Measurements from ENCODE around the gene PALD1.
A peak's percentile ranks its signal among the peaks of the same experiment; 100 is the strongest.

Gene PALD1

DNA sequence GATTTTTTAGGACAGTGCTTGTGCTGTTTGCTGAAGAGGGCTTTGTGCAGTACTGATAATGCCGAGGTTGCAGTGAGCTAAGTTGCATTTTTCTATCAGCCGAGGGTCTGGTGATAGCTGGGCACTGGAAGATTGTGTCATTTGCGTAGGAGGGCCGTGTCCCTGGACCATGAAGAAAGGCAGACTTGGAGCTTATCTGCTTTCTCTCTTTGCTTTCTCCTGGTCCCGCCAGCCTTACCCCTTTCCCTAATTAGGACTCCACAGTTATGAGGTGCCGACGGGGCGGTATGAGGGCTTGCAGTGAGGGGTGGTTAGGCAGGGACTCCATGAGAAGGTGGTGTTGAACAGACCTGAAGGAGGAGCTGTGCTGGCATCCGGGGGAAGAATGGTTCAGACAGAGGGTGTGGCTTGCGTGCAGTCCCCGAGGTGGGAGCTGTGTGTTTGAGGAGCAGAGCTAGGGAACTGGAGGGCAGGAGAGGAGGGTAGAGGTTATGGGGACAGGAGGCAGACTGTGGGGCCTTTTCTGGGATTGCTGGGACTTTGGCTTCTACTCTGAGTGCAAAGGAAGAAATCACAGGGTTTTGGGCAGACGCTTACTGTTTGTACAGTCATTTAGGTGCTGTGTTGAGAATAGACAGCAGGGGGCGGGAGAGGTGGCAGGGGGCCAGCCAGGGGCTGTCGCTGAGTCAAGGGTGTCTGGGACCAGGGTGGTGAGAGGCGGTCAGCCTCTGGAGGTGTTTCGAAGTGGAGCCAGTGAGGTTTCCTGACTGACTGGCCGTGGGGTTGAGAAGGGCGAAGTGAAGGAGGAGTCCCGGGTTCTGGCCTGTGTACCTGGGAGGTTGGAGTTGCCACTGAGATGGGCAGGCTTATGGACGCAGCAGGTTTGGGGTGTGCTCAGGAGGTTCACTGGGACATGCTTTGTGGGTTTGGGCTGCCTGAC is 80.6 kb downstream of the PALD1 start:
- DNase-seq, result peak; percentile 58

DNA sequence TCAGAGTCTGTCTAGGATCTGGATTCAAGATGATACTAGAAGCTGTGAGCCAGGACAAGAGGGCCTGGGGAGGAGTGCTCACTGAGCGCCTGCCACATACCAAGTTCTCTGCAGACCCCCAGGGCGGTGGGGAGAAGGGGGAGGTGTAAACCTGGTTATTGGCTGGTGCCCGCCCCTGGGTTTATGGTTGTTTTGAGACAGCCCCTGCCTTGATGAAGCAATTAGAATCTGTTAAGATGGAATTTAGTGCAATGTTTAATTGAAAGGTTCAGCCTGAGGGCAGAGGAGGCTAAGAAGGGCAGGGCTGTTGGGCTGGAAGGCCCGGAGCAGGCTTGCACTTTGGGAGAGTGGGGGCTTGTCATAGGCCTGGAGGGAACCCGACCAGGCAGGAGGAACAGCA is 81.3 kb downstream of the PALD1 start:
- DNase-seq, result no peak

DNA sequence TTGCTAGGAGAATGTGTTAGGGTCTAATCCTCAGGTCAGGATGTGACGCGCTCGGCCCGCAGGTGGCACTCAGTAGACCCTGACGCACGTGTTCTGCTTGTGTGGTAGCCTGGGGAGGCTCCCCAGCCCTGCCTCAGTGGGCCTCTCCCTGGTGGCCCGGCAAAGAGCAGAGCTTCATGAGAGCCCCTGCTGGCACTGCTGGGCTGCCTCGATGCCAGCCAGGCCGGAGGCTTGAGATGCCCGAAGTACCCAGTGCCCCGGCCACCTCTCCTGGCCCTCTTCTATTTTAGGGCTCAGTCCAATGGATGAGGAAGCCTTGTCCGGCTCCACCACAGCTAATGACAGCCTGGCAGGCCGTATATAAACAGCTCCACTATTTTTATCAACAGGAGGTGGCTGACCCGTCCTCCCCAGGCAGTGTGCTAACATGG is 82.0 kb downstream of the PALD1 start:
- DNase-seq, result no peak

- no peak for DNase-seq
Observed at GRCh38 chr10:70561070-70561469, 82.5 kb downstream of the PALD1 start.

DNA sequence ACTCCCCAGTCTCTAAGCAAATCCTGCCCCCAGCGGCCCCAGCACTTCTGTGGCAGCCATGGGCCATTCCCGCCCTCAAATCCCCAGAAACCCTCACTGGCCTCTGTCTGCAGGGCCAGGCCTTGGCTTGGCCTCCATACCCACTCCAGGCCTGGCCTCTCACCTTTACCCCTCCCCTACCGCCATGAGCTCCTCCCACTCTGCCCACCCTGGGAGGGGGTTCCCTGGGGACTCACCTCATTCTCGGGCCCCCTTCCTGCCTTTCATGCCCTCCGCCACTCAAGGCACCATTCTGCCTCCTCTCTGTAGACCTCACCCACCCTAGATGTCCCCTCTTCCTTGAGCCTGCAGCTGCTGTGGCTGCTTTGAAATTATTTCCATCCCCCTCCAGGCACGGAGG is 83.0 kb downstream of the PALD1 start:
- DNase-seq, result no peak

GRCh38 chr10:70562036-70562755 is 83.6 kb downstream of the PALD1 start:
- no peak for DNase-seq

- no peak for DNase-seq
Observed at GRCh38 chr10:70563230-70563629, 84.7 kb downstream of the PALD1 start.

DNA sequence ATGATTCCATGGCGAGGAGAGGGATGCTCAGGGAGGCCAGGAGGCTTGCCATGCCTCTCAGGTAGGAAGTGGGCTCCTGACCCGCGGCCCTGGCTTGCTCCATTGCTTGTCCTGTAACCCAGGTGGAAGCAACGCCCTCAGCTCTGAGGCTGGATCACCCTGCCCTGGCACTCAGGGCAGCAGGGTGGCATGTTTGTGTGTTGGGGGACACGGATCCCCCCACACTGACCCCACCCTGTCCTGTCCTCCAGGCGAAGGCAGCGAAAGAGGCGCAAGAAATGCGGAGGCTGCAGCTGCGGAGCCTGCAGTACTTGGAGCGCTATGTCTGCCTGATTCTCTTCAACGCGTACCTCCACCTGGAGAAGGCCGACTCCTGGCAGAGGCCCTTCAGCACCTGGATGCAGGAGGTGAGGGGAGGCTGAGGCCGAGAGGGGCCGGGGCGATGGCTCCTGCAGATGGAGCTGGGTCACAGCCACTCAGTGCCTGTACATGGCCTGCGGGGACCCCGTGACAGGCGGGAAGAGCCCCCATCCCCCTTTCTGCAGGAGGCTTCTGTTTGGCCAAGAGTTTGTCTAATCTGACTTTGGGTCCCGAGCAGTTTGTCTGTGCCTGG is 85.7 kb downstream of the PALD1 start:
- DNase-seq, result no peak

GRCh38 chr10:70564901-70565351 is 86.4 kb downstream of the PALD1 start:
- no peak for DNase-seq

GRCh38 chr10:70565556-70566514 is 87.3 kb downstream of the PALD1 start:
- DNase-seq, result no peak

GRCh38 chr10:70566515-70567290 is 88.1 kb downstream of the PALD1 start:
- DNase-seq, result no peak

- DNase-seq, result no peak
Observed at GRCh38 chr10:70567603-70568002, 89.0 kb downstream of the PALD1 start.

GRCh38 chr10:70568113-70568512 is 89.5 kb downstream of the PALD1 start:
- no peak for DNase-seq

DNA sequence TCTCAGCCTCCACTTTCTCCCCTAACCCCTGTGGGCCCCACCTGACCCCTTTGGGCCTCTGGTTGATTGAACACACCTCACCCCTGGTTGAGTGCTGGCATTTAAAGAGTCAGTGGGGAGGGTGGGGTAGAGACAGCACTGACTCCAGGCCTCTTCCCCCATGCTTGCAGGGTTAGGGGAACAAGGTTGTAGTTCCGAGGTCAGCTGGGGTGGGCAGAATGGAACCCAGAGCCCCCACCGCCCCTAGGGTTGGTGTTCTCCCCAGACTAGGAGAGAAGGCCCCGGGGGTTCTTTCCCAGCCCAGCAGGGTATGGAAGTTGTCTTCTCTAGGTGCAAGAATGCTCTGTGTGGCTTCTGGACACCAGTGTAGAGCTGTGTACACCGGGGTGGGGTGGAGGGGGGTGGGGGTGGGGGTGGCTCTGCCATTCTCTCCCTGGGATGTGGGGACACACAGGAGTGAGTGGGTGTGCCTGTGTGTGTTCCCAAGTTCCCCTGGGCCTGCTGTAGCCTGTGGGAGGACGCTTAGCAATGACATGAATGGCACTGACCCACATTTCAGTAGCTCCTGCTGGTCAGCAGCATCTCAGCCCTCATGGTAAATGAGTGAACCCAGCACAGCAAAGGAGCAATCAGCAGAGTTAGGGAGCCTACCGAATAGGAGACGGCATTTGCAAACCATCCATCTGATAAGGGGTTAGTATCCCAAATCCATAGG is 90.4 kb downstream of the PALD1 start:
- no peak for DNase-seq

DNA sequence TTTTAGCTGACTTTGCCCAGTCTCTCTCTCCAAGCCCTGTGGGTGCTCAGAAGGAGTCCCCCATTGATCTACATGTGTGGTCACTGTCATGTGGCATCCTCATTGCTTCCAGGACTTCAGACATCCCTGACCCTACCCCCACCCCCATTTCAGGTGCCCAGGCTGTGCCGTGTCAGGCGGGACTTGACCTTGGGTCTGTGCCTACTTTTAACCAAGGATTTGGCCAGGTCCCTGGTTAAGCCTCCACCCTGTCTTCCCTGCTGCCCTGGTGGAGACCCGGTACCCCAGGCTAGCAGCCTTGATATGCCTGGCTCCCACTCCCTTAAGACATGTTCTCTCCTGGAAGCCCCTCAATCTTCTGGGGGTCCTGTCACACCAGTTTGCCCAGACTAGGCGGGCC is 92.7 kb downstream of the PALD1 start:
- DNase-seq, result no peak

DNA sequence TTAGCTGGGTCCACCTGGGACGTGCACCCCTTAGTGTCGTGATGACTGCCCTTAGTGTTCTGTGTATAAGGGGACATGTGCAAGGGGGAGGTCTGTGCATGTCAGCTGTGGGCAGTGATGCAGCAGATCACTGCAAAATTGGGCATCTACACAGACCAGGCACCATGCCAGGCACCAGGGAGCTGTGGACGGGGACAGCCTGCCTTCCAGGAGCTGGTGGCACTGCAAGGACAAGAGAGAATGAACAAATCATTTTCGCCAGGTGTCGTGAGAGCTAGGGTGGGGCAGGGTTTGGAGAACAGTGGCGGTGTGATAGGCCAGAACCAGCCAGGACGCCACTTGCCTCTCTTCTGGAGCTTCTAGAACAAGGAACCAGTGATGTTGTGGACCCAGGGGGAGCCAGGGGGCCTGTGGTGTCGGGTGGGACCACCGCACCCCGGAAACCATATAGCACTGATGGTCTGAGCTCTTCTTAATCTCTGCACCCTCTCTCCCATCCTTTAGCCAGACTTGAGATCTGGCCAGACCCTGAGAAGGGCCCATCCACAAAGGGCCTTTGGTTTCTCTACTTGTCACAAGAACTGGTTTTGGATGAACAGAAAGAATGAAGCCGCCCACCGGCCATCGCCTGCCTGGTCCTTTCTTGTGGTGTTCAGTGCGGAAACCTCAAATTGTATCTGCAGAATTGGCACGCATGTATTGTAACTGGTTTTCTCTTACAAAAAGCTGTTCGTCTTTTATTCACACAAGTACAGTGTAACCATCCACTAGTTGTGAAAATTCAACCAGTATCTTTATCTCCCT is 93.3 kb downstream of the PALD1 start:
- DNase-seq, result no peak

GRCh38 chr10:70573599-70574506 is 95.3 kb downstream of the PALD1 start:
- DNase-seq, result no peak

DNA sequence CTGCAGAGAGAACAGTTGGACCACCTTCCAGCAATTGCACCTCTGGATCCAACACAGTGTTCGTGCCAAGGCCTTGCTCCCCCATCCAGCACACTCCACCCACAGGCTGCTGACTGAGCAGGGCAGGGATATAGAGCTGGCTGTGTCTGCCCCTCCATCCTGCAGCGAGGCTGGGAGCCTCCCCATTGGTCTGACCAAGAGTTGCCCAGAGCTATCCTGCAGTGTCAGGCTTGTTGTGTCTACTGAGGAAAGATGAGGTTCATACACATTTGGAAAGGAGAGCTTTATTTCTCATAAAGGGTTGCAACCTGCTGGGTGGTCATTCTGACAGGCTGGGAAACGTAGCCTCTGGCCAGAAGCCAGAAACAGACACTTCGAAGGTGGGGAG is 96.9 kb downstream of the PALD1 start:
- DNase-seq, result no peak
